HG02798 (cell line): Measurements from ENCODE around the gene WDR7.

Experiments
- ATAC-seq: cut with Tn5 transposase; IDR thresholded peaks from one replicate; pipeline ENCODE4 v1.9.1; 2021; ENCODE audit warnings: mild to moderate bottlenecking; ENCODE audit not compliant: unreplicated experiment, poor library complexity

WDR7 gene

DNA sequence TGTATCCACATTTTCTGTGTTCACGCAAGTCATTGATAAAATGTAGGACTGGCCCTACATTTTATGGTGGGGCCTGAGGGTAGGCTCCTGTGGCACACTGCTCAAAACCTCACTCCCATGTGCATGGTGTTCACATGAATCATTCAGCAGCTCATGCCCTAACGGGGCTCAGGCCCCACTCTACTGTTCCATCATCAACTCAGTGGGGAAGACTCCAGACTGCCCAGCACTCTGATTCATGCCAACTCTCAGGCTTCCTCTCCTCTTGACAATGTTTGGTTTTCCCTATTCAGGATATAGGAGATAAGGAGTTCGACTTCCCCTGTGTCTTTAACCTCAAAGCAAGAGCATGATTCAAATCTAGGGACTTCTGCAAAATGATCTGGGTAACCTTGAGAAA lies 403.7 kb downstream of the WDR7 start:
- ATAC-seq = no peak

DNA sequence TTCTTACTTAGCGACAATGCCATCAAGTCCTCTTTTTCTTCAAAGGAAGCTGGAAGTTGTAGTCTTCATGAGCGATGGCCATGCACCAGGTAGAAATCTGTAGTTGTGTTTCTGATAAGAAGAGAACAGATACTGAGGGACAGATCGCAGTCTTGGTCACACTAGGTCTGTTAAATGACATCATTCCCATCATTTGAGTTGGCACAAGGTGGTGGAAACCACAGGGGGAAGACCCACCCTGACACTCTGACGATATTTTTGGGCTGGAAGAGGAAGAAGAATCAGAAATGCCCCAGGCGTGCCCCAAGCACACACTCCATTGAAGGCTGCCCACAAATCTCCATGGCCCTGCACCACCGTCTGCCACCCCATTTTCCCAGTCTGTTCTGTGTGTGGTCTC lies 406.7 kb downstream of the WDR7 start:
- ATAC-seq = peak; percentile 73

DNA sequence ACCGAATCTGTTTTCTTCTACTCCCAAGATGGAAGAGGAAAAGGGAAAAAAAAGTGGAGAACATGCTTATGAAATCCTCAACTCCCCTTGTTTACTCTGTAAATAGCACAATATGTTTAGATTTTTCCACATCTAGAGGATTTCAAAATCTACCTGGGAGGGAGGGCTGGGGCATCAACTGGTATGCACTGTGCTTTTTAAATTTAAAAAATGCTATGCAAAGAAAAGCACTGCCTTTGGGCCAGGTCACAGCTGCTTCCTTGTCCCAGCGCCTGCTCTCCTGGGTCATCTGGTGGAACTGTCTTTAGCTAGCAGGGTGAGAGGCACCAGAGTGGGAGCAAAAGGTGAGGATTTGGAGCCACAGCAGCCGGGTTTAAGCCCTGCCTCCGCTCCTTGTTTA lies 407.6 kb downstream of the WDR7 start:
- ATAC-seq = no peak

DNA sequence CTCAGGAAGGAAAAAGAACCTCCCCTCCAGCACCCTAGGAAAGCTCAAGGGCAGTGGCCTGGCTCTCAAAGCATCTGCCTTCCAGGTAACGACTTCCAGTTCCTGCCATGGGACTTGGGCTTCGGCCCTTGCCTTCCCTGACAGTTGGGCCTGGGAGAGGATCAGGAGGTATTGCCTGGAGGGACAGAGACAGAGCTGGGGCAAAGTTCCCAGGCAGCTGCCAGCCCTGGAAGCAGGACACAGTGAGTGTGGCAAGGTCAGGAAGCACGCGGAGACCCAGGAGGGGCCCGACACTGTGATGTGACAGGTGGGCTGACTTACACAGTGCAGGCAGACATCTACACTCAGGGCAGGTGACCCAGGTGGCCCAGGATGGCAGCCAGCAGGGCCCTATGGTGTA lies 408.2 kb downstream of the WDR7 start:
- no peak for ATAC-seq

DNA sequence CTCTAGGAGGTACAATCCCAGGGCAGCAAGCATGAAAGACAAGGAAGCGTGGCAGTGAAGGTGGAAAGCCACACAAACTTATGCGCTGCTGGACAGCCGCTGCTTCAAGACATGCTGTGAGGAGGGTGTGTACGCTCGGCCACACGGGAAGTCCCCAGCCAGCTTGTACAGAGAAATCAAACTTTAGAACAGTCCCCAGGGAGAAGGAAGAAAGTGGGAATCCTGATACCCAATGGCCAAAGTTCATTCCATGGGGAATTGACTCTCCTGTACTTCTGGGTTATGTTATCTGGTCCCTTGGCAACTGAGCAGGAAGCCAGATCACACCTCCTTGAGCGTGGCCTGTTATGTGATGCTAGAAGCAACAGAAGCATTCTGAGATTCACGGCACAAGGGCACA lies 409.7 kb downstream of the WDR7 start:
- no peak for ATAC-seq

DNA sequence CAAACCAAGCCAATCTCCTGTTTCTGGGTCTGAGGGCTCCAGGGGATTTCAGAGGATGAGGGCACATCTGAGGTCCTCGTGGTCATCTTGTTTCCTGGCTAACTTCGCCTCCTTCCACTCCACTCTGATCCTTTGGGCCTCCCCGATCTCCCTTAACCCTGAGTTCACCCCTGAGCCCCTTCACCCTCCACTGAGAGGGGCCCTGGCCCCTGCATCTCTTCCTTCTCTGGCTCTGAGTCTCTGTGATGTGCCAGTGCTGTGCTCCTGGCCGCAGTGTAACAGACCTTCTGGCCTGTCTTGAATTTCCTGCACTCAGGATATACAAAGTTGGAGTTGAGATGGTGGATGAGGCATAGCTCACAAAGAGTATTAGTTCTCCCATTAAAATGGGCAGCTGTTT lies 411.0 kb downstream of the WDR7 start:
- ATAC-seq = no peak

DNA sequence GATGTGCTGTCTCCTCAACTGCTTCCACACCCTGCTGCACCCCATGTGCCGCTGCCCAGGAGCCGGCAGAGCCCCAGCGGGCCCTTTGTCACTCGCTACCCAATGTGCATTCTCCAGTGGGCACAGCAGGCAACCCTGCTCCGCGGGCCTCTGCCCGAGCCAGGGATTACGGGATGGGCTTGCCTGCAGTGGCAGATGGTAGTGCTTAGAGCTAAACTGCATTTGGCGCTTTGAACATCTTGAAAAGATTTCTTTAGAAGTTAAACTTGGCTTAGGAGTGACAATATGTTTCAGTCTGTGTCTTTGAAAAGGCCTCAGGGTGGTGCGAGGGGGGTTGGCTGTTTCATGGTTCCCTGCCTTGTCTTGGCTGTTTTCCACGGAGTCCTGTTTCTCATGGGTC lies 411.7 kb downstream of the WDR7 start:
- no peak for ATAC-seq

DNA sequence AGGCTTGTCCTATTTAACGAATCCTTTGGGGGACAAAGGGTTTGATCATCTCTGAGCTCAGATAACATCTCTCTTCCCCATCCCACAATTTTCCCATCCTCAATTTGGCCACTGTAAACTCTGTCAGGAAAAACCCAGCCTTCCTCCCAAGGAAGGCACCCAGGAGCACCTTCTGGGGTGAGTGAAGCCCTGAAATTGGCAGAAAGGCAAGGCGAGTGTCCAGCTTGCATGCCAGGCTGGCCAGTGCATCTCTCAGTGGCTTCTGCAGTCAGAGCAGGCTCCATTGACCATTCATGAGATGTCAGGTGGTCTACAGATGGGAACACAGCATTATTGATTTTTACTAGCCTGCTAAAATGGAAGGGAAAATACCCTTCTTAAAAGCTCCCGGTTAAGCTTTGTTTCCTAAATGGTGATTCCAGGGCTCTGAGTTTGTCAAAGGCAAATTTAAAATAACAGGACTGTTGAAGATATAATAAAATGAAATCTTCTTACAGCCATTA lies 412.5 kb downstream of the WDR7 start:
- ATAC-seq = no peak

DNA sequence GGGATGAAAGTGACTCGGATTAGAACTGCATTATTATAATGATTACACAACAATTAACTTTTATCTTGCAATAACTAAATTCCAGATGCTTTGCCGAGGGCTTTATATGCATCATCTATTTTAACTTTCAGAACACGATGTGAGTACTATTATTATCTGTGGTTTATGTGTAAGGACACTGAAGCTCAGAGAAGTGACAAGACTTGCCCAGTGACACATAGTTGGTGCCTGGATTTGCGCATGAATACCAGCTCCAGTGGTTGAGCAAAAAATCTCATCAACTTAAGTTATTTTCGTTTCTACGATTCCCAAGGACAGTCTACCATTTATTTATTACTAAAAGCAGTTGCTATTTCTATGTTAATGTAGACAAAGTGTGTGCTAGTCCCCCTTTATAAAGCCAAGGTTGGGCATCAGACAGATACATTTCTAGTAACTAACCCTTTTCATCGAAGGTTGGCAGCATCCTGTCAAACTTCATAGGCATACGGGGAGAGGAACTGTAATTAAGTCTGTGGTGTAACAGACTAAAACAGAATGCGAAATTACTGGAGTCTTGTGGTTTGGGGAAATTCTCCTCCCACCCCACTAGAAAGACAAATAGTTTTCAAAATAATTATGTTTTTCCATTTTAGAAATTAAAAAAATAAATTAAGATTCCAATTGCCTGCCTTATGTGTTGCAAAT lies 422.5 kb downstream of the WDR7 start:
- no peak for ATAC-seq

DNA sequence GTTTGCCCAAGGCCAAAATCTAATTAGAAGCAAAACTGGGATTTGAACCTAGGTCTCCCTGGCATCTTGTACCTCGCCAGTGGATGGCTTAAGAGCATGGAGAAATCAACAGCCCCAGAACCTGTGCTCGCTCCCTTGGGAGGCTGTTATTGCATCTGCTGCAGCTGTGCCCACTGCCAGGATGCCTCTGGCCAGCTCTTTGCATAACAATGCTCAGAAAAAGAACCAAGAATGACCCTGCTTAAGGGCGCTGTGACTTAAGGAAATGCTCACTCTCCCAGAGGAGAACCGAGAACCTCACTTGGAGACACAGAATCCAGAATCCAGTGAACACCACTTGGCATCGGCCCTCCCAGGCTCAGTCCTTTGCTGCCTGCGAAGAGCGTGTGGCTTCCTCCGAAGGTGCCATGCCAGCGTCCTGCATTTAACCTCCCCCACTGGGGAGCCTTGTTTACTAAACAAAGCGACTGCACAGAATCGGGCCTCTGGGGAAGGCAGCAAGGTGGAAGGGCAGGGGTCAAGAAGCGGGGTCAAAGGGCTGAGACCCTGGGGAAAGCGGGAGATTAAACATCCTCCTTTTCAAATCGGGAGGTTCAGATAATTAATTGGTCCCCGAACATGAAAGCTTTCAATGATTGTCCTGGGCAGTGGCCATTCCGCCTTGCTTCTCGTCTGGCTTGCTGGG lies 424.7 kb downstream of the WDR7 start:
- no peak for ATAC-seq

DNA sequence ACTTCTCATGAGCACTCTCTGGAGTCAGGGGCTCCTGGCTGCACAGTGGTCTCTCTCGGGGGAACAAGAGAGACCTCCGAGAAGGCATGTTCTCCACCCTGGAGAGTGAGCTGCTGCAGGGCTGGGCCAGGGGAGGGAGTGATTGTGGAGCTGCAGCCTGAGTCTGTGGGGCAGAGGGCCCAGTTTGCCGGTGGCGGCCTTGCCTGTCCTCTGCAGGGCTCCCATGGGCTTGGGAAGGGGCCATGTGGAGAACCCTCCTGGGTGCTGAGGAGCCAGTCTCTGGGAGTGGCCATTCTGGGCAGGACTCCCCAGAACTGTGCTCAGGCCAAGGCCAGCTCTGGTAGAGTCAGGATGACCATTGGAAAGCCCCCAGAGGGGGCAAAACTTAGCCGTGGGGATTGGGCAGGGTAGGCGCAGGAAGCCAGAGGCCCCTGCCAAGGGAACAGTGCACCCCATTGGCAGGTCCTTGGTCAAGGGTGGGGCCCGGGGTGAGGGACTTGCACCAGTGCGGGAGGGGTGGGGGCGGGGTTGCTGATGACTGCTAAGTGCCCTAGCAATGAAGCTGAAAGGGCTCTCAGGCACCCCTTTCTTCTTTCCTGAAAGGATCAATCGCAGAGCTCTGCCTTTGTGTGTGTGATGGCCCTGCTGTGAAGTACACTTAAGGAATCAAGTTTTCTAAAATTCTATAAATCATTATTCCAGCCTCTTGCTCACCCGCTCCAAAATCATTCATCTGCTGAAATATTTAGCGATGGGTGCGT lies 426.0 kb downstream of the WDR7 start:
- no peak for ATAC-seq

DNA sequence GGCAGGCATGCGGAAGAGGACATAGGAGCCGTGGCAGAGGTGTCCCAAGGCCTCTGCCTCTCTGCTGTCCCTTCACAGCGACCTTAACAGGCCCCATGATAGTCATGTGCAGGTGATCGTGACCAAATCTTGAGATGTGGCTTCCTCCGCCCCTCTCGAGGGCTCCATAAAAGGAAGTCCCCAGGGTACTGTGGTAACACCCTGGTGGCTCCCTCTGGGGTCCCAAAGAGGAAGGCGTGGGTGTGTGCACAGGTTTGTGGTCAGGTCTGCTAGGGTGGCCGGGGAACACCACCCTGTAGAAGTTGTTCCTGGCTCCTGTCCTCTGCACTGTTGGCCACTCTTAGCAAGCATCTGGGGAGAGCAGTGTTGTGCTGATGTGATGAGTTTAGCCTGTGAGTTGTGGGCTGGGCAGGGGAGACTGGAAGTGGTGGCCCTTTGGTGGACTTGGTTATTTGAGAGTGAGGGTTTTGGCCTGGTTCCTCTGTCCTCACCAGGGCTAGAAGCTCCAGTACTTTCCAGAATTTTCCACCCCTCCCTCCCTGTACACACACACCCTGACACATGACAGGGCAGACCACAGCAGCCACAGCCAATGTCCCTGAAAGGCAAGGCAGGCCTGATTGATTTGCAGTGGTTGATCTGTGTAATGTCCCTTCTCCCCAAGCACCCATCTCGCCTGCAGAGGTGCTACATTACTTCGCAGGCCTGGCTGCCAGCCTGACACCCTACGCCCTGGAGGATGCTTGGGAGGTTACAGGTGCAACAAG lies 426.8 kb downstream of the WDR7 start:
- ATAC-seq = peak; percentile 90

DNA sequence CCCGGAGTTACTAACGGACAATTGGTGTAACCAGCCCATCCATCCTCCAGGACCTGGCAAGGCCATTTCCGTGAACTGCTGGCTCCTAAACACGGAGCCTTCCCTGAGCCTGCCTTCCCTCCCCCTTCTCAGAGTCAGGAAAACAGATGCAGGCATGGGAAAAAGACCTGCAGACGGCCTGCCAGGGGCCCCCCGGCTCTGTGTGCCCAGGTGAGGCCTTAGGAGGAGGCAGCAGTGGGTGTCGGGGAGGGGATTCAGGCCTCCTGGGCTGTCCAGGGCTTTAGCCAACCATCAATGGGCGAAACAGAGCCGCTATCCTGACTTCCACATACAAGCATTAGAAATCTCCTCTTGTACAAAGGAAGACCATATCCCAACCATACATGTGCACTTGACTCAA lies 427.5 kb downstream of the WDR7 start:
- no peak for ATAC-seq

DNA sequence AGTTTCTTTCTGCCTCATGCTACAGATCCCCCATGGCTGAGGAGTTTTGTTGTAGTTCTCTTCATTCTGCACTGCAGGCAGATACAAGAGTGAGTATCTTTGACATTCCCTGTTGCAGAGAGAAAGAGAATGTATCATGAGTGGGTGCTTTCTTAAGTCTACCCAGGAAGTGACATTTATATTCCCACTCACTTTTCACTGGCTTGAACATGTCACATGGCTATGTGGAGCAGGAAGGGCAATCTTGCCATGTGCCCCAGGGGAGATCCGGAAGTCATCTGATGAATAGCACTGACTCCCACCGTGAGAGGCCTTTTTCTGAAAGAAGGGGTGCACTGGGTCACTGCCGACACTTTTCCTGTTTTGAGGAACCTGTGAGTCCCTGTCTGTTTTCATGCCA lies 429.3 kb downstream of the WDR7 start:
- no peak for ATAC-seq

DNA sequence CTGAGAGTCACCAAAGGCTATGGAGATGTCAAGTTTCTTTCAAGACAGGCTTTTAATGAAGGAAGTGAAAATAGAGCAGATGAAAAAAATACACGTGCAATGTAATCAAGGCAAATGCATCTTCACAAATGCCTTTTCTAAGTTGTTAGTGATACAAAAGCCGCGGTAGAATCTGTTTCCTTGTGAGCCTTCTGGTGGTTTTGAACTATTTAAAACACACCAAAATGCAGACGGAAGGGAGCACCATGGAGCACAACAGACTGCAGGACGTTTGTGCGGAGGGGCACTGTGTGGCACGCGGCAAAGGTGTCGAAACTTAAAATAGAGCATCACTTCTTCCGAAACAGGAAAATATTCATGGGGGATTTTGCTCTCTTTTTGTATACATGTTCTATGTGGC lies 430.7 kb downstream of the WDR7 start:
- no peak for ATAC-seq

DNA sequence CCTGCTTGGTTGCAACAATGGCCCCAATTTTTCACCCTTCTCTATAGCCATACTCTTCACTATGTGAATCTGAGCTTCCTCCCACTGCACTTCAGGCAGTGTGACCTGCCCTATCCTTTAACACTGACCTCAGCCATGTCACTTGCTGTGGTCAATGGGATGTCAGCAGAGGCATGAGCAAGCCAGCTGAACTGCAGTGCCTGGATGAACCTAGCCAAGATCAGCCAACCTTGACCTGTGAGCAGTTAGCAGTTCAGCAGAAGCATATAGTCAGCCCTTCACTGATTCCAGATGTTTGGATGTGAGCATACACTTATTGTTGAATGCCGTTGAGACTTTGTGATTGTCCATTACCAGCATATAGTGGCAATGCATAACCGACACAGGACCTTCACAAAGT lies 432.3 kb downstream of the WDR7 start:
- no peak for ATAC-seq

DNA sequence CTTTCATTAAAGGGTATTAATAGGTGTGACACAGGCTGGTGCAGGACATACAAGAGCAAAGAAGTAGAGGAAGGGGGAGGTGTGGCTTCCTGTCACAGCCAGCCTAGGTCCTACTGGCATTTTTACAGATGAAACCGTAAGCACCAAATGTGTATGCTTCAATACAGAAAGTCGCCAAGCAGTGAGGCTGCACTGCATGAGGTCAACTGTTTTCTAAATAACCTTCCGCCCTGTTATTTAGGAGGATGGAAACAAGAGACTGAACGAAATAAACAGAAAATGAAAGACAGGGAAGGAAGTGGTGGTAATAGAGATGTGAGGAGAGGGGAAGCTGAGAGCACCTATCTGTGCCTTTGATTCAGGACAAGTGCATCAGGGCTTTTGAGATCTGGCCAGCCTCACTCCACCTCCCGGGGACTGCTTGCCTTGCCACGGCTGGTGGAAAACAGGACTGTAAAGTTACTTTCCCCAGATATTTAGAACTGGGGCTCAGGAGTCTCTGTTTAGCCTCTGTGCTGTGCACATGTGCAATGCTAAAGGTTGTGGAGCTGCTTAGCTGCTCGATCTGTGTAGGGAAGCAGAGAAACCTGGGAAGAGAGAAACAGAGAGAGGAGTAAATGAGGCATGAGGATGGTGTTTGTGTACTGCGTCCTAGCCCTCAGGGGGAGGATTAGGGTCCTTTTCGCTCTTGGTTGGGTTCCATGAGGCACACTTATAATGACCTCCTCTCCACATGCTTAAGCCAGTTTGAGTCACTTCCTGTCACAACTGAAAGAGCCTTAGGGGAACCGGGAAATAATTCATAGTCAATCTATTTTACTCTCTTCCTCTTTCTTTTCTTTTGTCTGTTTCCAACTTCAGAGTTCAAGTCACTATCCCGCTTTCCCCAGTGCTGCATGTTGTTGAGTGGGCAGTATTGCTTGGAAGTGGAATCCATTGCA lies 433.4 kb downstream of the WDR7 start:
- ATAC-seq = peak; percentile 73

DNA sequence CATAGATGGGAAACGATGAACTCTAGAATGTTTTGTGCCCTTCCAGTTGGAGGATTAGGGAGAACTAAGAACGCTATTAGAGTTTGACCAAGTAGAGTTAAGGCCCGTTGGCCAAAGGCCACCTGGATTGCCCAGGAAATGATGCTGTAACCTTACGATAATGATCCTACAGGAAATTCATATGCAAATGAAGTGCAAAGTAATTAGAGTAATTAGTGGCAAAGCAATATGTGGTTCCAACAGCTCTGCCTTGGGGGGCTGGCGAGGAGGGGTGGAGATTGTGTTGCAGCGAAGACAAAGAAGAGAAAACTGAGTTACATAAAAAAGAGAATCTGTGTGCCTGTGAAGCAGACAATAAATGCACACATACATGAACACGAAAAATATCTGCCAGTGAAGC lies 434.2 kb downstream of the WDR7 start:
- no peak for ATAC-seq

DNA sequence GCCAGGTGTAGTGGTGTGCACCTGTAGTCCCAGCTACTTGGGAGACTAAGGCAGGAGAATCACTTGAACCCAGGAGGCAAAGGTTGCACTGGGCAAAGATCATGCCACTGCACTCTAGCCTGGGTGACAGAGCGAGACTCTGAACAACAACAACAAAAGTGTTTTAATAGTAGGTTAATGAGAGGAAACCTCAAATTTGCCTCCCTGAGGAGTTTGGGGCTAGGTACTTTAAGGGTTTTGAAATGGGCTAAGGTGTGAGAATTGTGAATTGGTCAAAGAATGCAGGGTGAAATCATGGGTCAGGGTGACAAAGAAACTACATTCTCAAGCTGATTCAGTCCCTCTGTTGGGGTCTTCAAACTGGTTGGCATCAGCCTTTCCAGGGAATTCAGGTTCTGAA lies 435.0 kb downstream of the WDR7 start:
- ATAC-seq = no peak
